ENCODE results near the gene WIZ. TPM values are rescaled to one million over a fixed set of nuclear protein-coding genes. Genes with fewer than 3 reads are reported as not detected.

The WIZ gene
- total RNA-seq, 2 donors from 2014 or later = 38.0 to 38.6 TPM

GRCh38 chr19:15463861-15464371, 14.2 kb upstream of the WIZ start:
- no peaks in the 10 kb centered on the region for H3K36me3 Mint-ChIP-seq (ENCODE audit: low read depth)
- Histone ChIP-seq H3K4me1 (ENCODE audit: control insufficient read depth, insufficient read depth, low read length) (no peaks in the 10 kb centered on the region), H3K4me3 (ENCODE audit: low read length) (no peak overlapping the region), H3K36me3 (ENCODE audit: control insufficient read depth, insufficient read depth, low read length) (no peaks in the 10 kb centered on the region), H3K27ac (ENCODE audit: low read depth, low read length) (no peak overlapping the region), H3K9me3 (ENCODE audit: control insufficient read depth, low read length) (no peaks in the 10 kb centered on the region), H3K9ac (ENCODE audit: extremely low read depth, low read length, poor library complexity, severe bottlenecking) (no peak overlapping the region), H3K27me3 (ENCODE audit: control insufficient read depth, insufficient read depth, low read length, poor library complexity, severe bottlenecking) (peaks cover 34% of the 10 kb centered on the region)
- DNase-seq = peak; percentile 70
- H3K4me1 Mint-ChIP-seq = no peaks in the 10 kb centered on the region
- H3K9me3 Mint-ChIP-seq = peaks cover under 1% of the 10 kb centered on the region
- 83 to 87% methylated on average over 17 to 21 of the region's 25 CpGs for WGBS, 2 experiments (ENCODE audit: insufficient coverage in 1 of 2, insufficient read length in 1 of 2)
- no peak for TF ChIP-seq CTCF (conservative IDR thresholded peaks at IDR 0.05)
- H3K27me3 Mint-ChIP-seq (ENCODE audit: insufficient read depth) = peaks cover 80% of the 10 kb centered on the region
- no peak overlapping the region for H3K4me3 Mint-ChIP-seq
- H3K27ac Mint-ChIP-seq = no peak overlapping the region

- Histone ChIP-seq H3K36me3 (ENCODE audit: control insufficient read depth, insufficient read depth, low read length) (no peaks in the 10 kb centered on the region), H3K9me3 (ENCODE audit: control insufficient read depth, low read length) (no peaks in the 10 kb centered on the region), H3K9ac (ENCODE audit: extremely low read depth, low read length, poor library complexity, severe bottlenecking) (no peak overlapping the region), H3K27me3 (ENCODE audit: control insufficient read depth, insufficient read depth, low read length, poor library complexity, severe bottlenecking) (peaks cover 37% of the 10 kb centered on the region), H3K4me1 (ENCODE audit: control insufficient read depth, insufficient read depth, low read length) (no peaks in the 10 kb centered on the region), H3K4me3 (ENCODE audit: low read length) (no peak overlapping the region), H3K27ac (ENCODE audit: low read depth, low read length) (no peak overlapping the region)
- no peak for DNase-seq
- no peak for TF ChIP-seq CTCF (conservative IDR thresholded peaks at IDR 0.05)
- Mint-ChIP-seq H3K4me1 (no peaks in the 10 kb centered on the region), H3K4me3 (no peak overlapping the region), H3K27ac (no peak overlapping the region), H3K27me3 (ENCODE audit: insufficient read depth) (peaks cover 77% of the 10 kb centered on the region), H3K36me3 (ENCODE audit: low read depth) (no peaks in the 10 kb centered on the region), H3K9me3 (no peaks in the 10 kb centered on the region)
- WGBS, 2 experiments (ENCODE audit: insufficient coverage in 1 of 2, insufficient read length in 1 of 2) = 74% methylated on average over 2 of the region's 2 CpGs; no CpG with 5 or more reads in 1 of the 2 experiments
These were observed 11.9 kb upstream of the WIZ start for GRCh38 chr19:15461694-15462093.

- Histone ChIP-seq H3K4me1 (ENCODE audit: control insufficient read depth, insufficient read depth, low read length) (no peaks in the 10 kb centered on the region), H3K9ac (ENCODE audit: extremely low read depth, low read length, poor library complexity, severe bottlenecking) (no peak overlapping the region), H3K27me3 (ENCODE audit: control insufficient read depth, insufficient read depth, low read length, poor library complexity, severe bottlenecking) (peaks cover 75% of the 10 kb centered on the region), H3K27ac (ENCODE audit: low read depth, low read length) (no peak overlapping the region), H3K9me3 (ENCODE audit: control insufficient read depth, low read length) (no peaks in the 10 kb centered on the region), H3K36me3 (ENCODE audit: control insufficient read depth, insufficient read depth, low read length) (no peaks in the 10 kb centered on the region), H3K4me3 (ENCODE audit: low read length) (no peak overlapping the region)
- Mint-ChIP-seq H3K4me1 (no peaks in the 10 kb centered on the region), H3K9me3 (no peaks in the 10 kb centered on the region), H3K27ac (no peak overlapping the region), H3K27me3 (ENCODE audit: insufficient read depth) (peaks cover 94% of the 10 kb centered on the region), H3K4me3 (no peak overlapping the region), H3K36me3 (ENCODE audit: low read depth) (no peaks in the 10 kb centered on the region)
- DNase-seq = no peak
- 48 to 65% methylated on average over 22 to 54 of the region's 54 CpGs for WGBS, 2 experiments (ENCODE audit: insufficient coverage in 1 of 2, insufficient read length in 1 of 2)
- TF ChIP-seq CTCF (conservative IDR thresholded peaks at IDR 0.05) = no peak
These were observed 8.1 kb upstream of the WIZ start for GRCh38 chr19:15457701-15458484.

Data from endodermal cell (in vitro differentiated cells).